SU-DHL-6 (cell line): ENCODE results near the gene RAD9A.
"Not testable (repeated sequence)": the region's sequence is repeated elsewhere in the genome, so short reads cannot be mapped to it uniquely, and the experiment has no call there.

ENCODE experiments used
- CTCF ChIP-seq: fragments of 200-600 bp; sonication (generic); IDR thresholded peaks from one replicate; pipeline ENCODE4 v1.5.1; 2017; ENCODE audit warnings: antibody characterized with exemption, mild to moderate bottlenecking, low read length, moderate library complexity; ENCODE audit not compliant: insufficient read depth, poor library complexity, severe bottlenecking
- EZH2phosphoT487 ChIP-seq: fragments of 200-600 bp; sonication (generic), shearing (Covaris generic); conservative IDR thresholded peaks from 2 replicates; pipeline ENCODE4 v1.6.1; 2018; ENCODE audit warnings: mild to moderate bottlenecking, antibody characterized with exemption, low read length, moderate library complexity, mixed read lengths

- not testable (repeated sequence) for TF ChIP-seq CTCF, EZH2phosphoT487
Measured at GRCh38 chr11:67427364-67427859, 35.6 kb downstream of the RAD9A start.
